Kasumi-1 (cell line): ENCODE measurements around the gene GAB3.
"Not testable (repeated sequence)": the region's sequence is repeated elsewhere in the genome, so short reads cannot be mapped to it uniquely, and the experiment has no call there.

Source experiments
- DNase-seq, 2 experiments: peaks; one replicate each; lab custom pipeline; 2025; lab: John Stamatoyannopoulos, UW

GAB3 gene

DNA sequence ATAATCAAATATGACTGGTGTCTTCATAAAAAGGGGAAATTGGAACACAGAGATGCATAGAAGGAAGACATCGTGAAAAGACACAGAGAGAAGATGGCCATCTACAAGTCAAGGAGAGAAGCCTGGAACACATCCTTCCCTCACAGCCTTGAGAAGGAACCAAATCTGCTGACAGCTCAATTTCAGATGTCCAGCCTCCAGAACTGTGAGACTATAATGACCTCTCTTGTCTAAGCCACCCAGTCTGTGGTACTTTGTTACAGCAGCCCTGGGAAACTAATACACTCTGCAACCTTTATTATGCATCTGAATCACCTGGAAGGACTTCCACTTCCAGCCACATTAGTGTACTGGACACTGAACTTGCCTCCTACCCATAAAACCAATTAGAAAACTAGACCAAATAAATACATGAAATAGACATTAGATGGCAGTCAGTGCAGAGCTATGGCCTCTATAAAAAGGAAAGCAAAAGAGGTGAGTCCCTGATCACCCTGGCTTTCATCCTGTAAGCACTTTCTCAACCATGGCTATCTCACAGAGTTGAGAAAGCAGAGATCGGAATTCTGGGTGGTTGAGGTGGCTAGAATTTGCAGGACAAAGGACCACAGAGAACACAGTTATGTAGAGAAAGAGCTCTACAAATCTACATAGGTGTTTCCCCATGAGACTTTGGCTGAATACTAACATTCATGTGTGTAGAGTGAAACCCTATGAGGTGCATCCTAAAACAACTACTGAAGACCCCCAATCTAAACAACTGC is 25.7 kb downstream of the GAB3 start:
- no peak for DNase-seq

DNA sequence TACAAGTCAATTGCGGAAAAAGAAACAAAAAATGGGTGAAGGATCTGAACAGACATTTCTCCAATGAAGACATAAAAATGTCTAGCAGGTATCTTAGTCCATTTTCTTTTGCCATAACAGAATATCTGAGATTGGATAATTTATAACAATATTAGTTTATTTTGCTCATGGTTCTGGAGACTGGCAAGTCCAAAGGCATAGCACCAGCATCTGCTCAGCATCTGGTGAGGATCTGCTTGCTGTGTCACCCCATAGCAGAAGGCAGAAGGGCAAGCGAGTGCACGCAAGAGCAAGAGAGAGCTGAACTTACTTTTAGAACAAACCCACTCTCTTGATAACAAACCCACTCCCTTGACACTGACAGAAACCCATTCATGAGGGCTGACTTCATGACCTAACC is 29.7 kb downstream of the GAB3 start:
- DNase-seq, result no peak

DNA sequence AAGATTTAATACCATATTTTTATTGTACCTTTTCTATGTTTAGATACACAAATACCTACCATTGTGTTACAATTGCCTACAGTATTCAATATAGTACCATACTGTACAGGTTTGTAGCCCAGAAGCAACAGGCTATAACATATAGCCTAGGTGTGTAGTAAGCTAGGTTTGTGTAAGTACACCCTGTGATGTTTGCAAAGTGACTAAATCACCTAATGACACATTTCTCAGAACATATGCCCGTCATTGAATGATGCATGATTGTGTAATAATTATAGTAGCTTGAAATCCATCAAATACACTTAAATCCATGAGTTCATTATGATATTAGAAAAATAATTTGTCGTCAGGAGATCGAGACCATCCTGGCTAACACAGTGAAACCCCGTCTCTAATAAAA is 30.8 kb downstream of the GAB3 start:
- no peak for DNase-seq

DNA sequence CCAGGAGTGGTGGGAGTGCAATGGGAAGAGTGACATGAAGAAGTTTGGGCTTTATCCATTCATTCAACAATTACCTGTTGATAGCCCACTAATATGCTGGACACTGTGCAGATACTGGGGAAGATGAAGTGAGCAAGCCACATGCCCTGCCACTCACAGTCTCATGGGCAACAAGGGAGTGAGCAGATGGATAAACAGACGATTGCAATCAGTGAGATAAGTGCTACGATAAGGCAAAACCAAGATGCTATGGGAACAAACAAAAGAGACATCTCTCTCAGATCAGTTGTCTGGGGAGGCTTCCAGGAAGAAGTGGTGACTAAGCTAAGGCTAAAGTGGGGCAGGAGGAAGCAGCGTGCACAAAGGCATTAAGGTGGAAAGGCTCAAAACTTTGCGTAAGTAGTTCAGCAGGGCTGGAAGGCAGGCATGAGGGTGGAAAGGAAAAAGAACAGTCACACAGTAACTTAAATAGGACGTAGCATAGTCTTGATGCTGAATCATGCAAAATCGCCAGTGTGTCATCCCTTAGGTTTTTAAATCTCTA is 31.7 kb downstream of the GAB3 start:
- peak; percentile 53 to 64 for DNase-seq

DNA sequence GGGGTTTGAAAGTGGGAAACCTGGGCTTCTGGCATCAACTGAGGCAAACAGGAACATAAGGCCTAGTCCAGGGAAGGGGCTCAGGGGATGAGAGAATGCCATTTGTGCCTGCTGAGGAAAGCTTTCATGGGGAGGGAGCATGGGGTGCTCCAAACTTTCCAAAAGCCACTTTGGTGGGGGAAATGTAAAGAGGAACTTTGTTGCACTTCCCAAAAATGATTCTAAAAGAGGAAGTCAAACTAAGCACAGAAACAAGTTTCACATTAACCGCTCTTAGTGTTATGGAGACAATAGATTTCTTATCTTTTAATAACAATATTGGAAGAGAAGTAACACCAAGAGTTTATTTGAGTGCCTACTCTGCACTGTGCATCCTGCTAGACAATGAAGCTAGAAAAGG is 32.3 kb downstream of the GAB3 start:
- DNase-seq, result peak; percentile 45 to 57

DNA sequence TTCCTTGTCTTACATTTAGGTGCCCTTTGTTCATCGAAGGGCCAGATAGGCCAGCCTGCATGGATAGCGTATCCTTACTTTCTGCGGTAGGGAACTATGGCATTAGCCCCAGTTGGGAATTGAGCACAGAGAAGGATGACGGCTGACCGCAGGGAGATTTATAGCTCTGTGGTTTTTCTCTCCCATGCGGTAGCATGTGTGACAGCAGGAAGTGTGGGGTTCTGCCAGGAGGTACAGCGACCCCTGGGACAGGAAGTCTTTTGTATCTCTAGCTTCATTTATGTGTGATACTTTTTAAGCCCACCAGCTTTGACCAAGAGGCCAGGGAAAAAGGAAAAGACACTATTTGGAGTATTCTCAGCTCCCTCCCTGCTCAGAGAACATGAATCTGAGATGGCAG is 33.1 kb downstream of the GAB3 start:
- peak; percentile 51 to 59 for DNase-seq

DNA sequence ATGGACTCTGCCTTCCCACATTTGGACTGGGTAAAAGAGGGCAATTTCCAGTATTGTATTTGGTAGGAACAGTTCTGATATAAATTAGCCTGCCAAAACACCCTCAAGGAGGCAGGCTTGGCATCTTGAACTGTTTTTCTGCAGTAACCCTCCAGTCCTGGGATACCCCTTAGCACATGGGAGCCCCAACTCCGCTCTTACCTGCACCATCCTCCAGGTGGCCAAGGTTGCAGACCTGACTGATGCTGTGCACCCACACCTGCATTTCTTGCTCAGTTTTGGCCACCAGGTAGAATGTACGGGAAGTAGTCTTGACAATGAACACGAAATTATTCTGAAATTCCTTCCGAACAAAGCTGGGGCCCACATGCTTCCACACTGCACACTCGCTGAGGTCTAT is 35.1 kb downstream of the GAB3 start:
- DNase-seq, result no peak

DNA sequence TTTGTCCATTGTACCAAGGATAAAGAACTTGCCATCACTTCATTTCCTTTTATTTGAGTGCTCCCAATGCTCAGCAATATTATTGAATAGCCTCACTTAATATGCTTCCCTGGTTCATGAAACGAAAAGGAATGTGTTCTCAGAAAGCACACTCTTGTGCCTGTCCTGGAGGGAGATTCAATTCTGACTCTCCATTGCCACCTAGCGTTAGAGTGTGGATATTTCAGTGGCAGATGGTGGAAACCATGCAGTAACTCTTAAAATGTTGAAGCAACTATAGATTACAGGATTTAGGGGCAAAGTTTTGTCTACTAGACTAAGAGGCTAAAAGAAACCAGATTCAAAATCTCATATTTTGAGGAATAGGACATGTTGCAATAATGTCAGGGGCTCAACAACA is 36.0 kb downstream of the GAB3 start:
- DNase-seq, result peak; percentile 44 to 60

DNA sequence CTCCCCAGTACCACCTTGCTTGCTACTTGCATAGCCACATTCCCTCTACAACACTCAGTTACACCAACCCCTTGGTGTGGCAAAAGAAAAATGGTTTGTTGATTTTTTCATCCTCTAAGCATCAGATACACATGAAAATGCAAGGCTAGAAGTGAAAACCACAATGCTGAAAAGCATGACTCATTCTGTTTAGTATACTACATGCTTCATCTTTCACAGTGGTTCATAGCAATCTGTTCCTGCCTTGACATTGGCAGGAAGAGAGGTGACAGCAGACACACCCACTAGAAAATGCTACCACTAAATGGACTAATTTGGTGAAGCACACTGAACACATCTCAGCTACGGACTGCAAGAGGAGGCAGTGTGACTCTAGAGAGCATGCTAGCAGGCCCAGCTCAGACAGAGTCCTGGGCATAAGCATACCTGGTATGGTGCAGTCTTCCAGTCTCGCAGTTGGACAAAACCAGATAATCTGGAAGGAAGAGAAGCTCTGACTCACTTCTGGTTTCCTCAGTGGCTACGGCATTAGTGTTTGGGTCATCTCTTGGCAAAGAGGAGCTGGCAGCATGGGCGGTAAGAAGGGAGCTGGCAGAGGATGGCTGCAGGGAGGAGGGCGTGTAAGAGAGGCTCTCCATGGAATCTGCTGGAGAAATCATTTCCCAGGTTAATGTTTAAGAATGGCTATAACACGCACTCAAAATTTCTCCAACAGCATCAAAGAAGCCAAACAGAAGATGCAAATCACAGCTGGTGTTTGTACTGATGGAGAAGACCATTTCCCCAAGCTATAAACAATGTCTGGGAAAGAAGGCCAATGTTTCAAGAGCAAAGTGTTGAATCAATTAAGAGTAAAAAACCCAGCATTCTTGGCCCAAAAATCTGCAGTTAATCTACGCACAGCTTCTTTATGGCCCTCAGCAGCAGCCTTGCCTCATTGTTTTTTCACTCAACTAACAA is 37.8 kb downstream of the GAB3 start:
- no peak for DNase-seq

DNA sequence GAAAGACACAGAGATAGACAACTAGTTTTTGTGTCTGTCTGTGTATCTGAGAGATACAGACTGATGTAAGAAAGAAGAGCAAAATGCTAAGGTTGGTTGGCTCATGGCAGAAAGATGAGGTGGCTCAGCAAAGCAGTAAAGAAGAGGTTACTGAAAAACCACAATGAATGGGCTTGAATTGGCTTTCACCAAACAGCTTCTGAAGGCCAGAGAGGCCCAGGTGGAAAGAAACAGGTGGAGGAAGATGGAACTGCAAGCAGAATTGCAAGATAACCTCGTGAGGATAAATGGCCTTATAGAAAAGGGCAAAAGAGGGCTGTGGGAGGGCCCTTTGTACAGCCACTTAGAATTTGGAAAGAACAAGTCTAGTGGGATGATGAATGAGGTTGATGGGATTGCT is 39.6 kb downstream of the GAB3 start:
- DNase-seq, result no peak

DNA sequence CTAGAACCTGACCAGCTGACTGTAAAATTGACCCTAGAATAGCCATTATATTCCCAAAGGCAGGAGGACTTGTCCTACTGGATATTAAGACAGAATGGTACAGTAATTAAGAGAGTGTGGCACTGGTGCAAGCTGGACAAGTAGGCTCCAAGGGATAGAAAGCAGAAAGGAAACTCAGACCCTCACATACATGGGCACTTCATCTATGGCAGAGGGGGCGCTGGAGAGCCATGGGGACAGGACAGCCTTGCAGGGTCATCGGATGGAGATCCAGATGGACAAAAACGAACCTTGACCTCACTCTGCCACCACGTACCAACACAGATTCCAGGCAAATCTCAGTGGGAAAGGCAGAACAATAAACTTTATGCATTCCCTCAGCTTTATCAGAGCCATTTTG is 40.6 kb downstream of the GAB3 start:
- DNase-seq, result no peak

DNA sequence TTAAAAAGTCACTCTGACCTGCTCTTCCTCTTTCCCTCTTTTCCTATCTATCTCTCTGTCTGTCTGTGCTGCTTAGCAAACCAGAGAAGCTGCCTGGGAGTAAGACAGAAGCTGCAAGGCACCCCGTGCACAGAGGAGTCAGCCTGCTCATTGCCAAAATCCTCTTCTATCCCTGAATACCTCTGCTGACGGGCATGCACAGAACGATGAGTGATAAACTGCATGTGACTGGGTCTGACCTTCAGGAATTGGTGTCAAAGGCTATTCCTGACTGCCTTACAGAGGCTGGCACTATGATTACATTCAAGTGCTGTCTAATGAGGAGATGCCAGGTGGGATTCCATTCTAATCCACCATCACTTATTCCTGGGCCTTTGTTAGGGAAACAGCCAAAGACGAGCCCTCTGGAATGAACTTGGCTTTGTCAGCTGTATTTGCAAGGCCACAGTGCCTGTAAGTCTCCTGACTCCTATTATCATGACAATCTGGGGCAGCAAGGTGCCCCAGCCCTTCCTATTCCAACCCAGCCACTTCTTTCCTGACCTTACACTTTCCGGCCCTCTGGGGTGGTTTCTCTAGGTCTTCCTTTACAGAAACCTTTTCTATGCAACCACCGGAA is 52.1 kb downstream of the GAB3 start:
- no peak for DNase-seq

DNA sequence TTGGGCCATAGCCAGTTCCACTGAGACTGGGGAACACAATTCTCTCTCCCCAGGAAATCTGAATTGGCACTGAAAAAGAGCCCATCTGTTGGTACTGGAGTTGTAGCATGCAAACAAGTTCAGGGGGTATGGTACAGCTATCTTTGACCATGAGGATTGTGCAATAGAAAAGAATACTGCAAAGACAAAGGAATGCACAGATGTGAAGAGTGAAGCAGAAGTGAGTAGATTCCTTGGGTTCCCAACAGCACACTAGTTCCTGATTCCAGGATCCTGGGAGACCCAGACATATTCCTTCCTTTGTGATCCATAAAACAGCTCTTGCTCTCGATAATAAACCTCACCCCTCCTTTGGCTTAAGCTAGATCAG is 54.2 kb downstream of the GAB3 start:
- no peak for DNase-seq

DNA sequence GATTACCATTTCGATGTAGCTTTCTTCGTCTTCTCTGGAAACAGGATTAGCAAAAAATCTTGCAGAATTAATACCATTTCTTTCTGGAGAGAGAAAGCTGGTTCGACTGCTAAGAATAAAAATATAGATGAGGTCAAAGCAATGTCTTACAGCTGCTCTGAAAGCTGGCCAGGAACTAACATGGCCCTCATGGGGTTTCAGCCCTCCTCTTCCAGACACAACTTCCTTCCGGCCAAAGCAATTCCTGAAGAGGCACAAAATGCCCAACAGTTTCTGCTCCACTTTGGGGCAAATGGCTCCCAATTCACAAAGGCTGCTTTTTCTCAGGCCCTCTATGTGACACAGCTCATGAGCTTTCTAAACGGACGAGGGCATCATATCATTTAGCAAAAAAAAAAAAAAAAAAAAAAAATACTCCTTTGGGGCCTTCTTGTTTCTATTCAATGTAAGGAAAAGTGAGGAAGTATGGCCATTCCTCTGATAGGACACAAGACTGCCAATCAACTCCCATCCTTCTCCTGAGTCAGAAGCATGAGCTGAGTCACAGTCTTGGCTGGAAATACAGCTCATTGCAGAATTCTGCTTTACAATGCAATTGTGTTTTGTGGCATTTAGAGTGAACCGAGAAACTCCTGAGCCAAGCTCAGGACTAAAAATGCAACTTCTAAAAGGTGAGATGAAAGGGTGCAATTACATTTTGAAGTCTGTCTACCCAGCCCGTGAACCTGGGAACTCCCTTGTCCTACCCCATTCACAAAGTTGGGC is 54.8 kb downstream of the GAB3 start:
- DNase-seq, result no peak

DNA sequence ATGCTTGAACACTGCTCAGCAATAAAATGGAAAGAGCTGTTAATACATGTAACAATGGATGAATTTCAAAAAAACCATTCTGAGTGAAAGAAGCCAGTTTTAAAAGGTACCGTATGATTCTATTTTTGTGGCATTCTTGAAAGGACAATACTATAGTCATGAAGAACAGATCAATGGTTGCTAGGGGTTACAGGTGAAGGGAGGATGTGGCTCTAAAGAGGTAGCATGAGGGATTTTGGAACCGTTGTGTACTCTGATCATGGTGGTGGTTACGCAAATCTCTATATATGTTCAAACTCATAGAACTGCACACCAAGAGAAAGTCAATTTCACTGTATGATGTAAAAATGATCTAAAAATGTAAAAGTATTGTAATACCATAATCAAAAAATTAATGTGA is 57.5 kb downstream of the GAB3 start:
- DNase-seq, result no peak

DNA sequence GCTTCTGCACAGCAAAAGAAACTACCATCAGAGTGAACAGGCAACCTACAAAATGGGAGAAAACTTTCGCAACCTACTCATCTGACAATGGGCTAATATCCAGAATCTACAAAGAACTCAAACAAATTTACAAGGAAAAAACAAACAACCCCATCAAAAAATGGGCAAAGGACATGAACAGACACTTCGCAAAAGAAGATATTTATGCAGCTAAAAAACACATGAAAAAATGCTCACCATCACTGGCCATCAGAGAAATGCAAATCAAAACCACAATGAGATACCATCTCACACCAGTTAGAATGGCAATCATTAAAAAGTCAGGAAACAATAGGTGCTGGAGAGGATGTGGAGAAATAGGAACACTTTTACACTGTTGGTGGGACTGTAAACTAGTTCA is 60.4 kb downstream of the GAB3 start:
- not testable (repeated sequence) for DNase-seq

DNA sequence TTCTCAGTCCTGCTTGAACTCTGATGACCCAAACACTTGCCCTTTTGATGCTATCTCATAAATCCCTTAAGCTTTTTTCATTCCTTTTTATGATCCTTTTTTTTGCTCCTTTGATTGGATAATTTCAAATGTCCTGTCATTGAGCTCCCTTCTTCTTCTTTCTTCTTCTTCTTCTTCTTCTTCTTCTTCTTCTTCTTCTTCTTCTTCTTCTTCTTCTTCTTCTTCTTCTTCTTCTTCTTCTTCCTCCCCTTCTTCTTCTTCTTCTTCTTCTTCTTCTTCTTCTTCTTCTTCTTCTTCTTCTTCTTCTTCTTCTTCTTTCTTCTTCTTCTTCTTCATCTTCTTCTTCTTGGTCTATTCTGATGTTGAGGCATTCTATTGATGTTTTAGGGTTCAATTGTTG is 78.8 kb downstream of the GAB3 start:
- DNase-seq, result not testable (repeated sequence)

DNA sequence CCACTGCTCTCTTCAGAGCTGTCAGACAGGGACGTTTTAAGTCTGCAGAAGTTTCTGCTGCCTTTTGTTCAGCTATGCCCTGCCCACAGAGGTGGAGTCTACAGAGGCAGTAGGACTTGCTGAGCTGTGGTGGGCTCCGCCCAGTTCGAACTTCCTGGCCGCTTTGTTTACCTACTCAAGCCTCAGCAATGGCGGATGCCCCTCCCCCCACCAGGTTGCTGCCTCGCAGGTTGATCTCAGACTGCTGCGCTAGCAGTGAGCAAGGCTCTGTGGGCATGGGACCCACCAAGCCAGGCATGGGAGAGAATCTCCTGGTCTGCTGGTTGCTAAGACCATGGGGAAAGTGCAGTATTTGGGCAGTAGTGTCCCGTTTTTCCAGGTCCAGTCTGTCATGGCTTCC is 80.0 kb downstream of the GAB3 start:
- not testable (repeated sequence) for DNase-seq

DNA sequence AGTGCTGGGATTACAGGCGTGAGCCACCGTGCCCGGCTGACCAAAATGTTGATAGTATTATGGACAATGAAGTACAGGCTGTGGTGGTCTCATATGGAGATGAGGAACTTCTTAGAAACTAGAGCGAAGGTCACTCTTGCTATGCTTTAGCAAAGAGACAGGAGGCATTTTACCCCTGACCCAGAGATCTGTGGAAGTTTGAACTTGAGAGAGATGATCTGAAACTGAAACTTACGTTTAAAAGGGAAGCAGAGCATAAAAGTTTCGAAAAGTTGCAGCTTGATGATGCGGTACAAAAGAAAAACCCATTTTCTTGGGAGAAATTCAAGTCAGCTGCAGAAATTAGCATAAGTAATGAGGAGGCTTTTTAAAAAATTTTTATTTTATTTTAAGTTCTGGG is 89.0 kb downstream of the GAB3 start:
- DNase-seq, result no peak

DNA sequence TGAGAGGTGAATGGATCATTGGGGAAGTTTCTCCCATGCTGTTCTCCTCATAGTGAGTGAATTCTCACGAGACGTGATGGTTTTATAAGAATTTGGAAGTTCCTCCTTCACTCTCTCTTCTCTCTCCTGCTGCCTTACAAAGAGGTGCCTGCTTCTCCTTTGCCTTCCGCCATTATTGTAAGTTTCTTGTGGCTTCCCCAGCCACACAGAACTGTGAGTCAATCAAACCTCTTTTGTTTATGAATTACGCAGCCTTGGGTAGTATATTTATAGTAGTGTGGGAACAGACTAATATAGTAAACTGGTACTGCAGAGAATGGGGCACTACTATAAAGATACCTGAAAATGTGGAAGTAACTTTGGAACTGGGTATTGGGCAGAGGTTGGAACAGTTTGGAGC is 89.7 kb downstream of the GAB3 start:
- DNase-seq, result no peak

DNA sequence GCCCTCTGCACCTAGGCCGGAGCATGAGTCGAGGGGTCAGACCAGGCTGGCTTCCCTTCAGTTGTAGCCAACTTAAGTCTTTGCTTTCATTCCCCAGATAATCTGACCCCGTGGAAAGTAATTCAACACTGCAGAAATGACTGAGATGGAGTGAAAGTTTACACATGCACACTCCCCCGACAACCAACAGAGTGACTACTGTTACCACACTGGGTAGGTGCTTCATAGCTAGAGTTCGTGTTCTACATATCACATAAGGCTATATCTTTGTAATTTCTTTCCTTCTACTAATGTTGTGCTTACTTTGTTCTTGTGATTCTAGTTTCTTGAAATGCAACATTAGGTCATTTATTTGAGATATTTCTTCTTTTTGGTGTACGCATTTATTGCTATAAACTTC is 90.3 kb downstream of the GAB3 start:
- no peak for DNase-seq

DNA sequence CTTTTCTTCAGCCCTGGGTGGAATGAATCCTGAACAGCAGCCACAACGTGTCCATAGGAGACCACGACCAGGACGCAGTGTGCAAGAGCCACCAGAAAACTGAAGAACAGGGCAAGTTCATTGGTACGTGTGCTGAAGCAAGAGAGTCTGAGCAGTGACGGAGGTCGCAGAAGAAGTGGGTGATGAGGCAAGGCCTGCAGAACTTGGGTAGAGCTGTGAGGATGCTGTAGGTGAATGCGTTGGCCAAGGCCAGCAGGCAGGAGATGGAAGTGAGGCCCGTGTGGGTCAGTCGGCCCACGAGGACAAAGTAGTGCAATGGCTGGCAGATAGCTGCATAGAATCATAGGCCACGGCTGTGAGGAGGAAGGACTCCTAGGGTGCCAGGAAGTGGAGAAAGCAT is 91.9 kb downstream of the GAB3 start:
- DNase-seq, result no peak
